HepG2 (cell line): Measurements from ENCODE around the gene COX14. TPM values are rescaled to one million over a fixed set of nuclear protein-coding genes. Genes with fewer than 3 reads are reported as not detected.
A peak's percentile ranks its signal among the peaks of the same experiment; 100 is the strongest.

Experiments used
- FLYWCH1 ChIP-seq: sonication (generic); formaldehyde crosslinking; IDR thresholded peaks from 2 replicates; pipeline ENCODE4 v1.8.1; 2023; ENCODE audit warnings: mild to moderate bottlenecking, missing genetic modification reagents
- HDAC6 ChIP-seq: fragments of 200-600 bp; sonication (generic); IDR thresholded peaks from 2 replicates; pipeline ENCODE4 v1.7.0; 2017; ENCODE audit warnings: mild to moderate bottlenecking, antibody characterized with exemption, low read length, low read depth
- MAFK ChIP-seq, 2 experiments: IDR thresholded peaks in 1 of 2; conservative IDR thresholded peaks in 1 of 2; 2 replicates each; pipeline ENCODE4 v1.6.1; 2011; ENCODE audit warnings: improper control_type of control experiment in 2 of 2, low read length in 2 of 2
- NFE2L2 ChIP-seq: fragments of 150-350 bp; IDR thresholded peaks from 2 replicates; pipeline ENCODE4 v1.6.1; 2014; ENCODE audit warnings: low read length
- ONECUT2 ChIP-seq: sonication (generic); formaldehyde crosslinking; IDR thresholded peaks from 2 replicates; pipeline ENCODE4 v1.4.0; 2020; ENCODE audit warnings: missing genetic modification reagents
- POGZ ChIP-seq: sonication (generic); formaldehyde crosslinking; IDR thresholded peaks from 2 replicates; pipeline ENCODE4 v1.4.0; 2020; ENCODE audit warnings: mild to moderate bottlenecking, missing genetic modification reagents
- SALL1 ChIP-seq: sonication (generic); formaldehyde crosslinking; IDR thresholded peaks from 2 replicates; pipeline ENCODE4 v1.8.0; 2022; ENCODE audit warnings: mild to moderate bottlenecking, missing genetic modification reagents
- SNAI1 ChIP-seq: sonication (generic); formaldehyde crosslinking; IDR thresholded peaks from 2 replicates; pipeline ENCODE4 v1.5.0; 2020; ENCODE audit warnings: mild to moderate bottlenecking, missing genetic modification reagents, borderline replicate concordance
- SP5 ChIP-seq: IDR thresholded peaks from 2 replicates; pipeline ENCODE4 v1.6.1; 2016; ENCODE audit warnings: low read depth, borderline replicate concordance
- TEF ChIP-seq: sonication (generic); formaldehyde crosslinking; IDR thresholded peaks from 2 replicates; pipeline ENCODE4 v1.5.0; 2020; ENCODE audit warnings: missing genetic modification reagents
- TRIM24 ChIP-seq: sonication (generic); formaldehyde crosslinking; IDR thresholded peaks from 2 replicates; pipeline ENCODE4 v1.8.0; 2022; ENCODE audit warnings: mild to moderate bottlenecking, missing genetic modification reagents
- ZBTB7B ChIP-seq: sonication (generic); formaldehyde crosslinking; IDR thresholded peaks from 2 replicates; pipeline ENCODE4 v1.4.0; 2020; ENCODE audit warnings: missing genetic modification reagents
- ZFP82 ChIP-seq: sonication (generic); formaldehyde crosslinking; IDR thresholded peaks from 2 replicates; pipeline ENCODE4 v1.5.1; 2020; ENCODE audit warnings: mild to moderate bottlenecking, missing genetic modification reagents, borderline replicate concordance
- ZNF264 ChIP-seq: sonication (generic); formaldehyde crosslinking; IDR thresholded peaks from 2 replicates; pipeline ENCODE4 v1.4.0; 2020; ENCODE audit warnings: missing genetic modification reagents
- ZNF33A ChIP-seq: sonication (generic); formaldehyde crosslinking; IDR thresholded peaks from 2 replicates; pipeline ENCODE4 v1.5.1; 2020; ENCODE audit warnings: missing genetic modification reagents, mild to moderate bottlenecking, moderate library complexity, borderline replicate concordance
- ZNF562 ChIP-seq: sonication (generic); formaldehyde crosslinking; IDR thresholded peaks from 2 replicates; pipeline ENCODE4 v1.8.0; 2022; ENCODE audit warnings: missing genetic modification reagents, borderline replicate concordance
- ZNF737 ChIP-seq: sonication (generic); formaldehyde crosslinking; IDR thresholded peaks from 2 replicates; pipeline ENCODE4 v1.5.0; 2020; ENCODE audit warnings: missing genetic modification reagents, mild to moderate bottlenecking, borderline replicate concordance
- ZNF747 ChIP-seq: sonication (generic); formaldehyde crosslinking; IDR thresholded peaks from 2 replicates; pipeline ENCODE4 v1.8.1; 2023; ENCODE audit warnings: missing genetic modification reagents, mild to moderate bottlenecking, borderline replicate concordance
- ZNF883 ChIP-seq: sonication (generic); formaldehyde crosslinking; IDR thresholded peaks from 2 replicates; pipeline ENCODE4 v1.5.1; 2020; ENCODE audit warnings: mild to moderate bottlenecking, missing genetic modification reagents; ENCODE audit errors: not compliant biosample characterization
- ZSCAN31 ChIP-seq: sonication (generic); formaldehyde crosslinking; IDR thresholded peaks from 2 replicates; pipeline ENCODE4 v1.5.0; 2020; ENCODE audit warnings: low read depth, mild to moderate bottlenecking, missing genetic modification reagents
- polyA plus RNA-seq, 8 experiments: library from polyadenylated mRNA; depleted of rRNA in 3 of 8; stranded (reverse) in 7 of 8; unstranded in 1 of 8; fragments of >200 nt; fragmentation: Illumina TruSeq in 4 of 8; extraction: Trizol in 4 of 8; gene quantifications; 2 replicates each; pipeline versions ENCODE4 v1.2.1 to v1.2.3, GENCODE V29; 2011 to 2016; ENCODE audit warnings: low read depth in 4 of 8, missing spikeins in 1 of 8, mixed read lengths in 1 of 8; ENCODE audit not compliant: insufficient read depth in 1 of 8
- total RNA-seq, 5 experiments: library from RNA; depleted of rRNA; stranded (reverse); fragments of >200 nt; fragmentation: Illumina TruSeq; extraction: Trizol; gene quantifications; 2 replicates each; pipeline ENCODE4 v1.2.3, GENCODE V29; 2016; ENCODE audit warnings: low read depth in 1 of 5
- TF ChIP-seq, protein P1 (sequence below): sonication (generic); formaldehyde crosslinking; IDR thresholded peaks from 2 replicates; pipeline ENCODE4 v1.8.1; 2022; ENCODE audit warnings: low read depth, mild to moderate bottlenecking, missing genetic modification reagents
- TF ChIP-seq, protein P2 (sequence below), 2 experiments: fragments of 450-650 bp in 1 of 2; sonication (generic) in 1 of 2; formaldehyde crosslinking; IDR thresholded peaks; 2 replicates each; pipeline versions ENCODE4 v1.5.0 to v1.8.0; 2020 to 2022; ENCODE audit warnings: mild to moderate bottlenecking in 1 of 2, missing genetic modification reagents in 1 of 2
- TF ChIP-seq, protein P3 (sequence below): sonication (generic); formaldehyde crosslinking; IDR thresholded peaks from 2 replicates; pipeline ENCODE4 v1.8.1; 2023; ENCODE audit warnings: missing genetic modification reagents, mild to moderate bottlenecking, borderline replicate concordance
- TF ChIP-seq, protein P4 (sequence below): sonication (generic); formaldehyde crosslinking; IDR thresholded peaks from 2 replicates; pipeline ENCODE4 v1.8.1; 2023; ENCODE audit warnings: mild to moderate bottlenecking, missing genetic modification reagents

The COX14 gene
- total and polyA plus RNA-seq, 2 of the 13 experiments (the other 11 are each of a cell fraction or from before 2014, with no cell fraction given) = 53.0 to 71.6 TPM

DNA sequence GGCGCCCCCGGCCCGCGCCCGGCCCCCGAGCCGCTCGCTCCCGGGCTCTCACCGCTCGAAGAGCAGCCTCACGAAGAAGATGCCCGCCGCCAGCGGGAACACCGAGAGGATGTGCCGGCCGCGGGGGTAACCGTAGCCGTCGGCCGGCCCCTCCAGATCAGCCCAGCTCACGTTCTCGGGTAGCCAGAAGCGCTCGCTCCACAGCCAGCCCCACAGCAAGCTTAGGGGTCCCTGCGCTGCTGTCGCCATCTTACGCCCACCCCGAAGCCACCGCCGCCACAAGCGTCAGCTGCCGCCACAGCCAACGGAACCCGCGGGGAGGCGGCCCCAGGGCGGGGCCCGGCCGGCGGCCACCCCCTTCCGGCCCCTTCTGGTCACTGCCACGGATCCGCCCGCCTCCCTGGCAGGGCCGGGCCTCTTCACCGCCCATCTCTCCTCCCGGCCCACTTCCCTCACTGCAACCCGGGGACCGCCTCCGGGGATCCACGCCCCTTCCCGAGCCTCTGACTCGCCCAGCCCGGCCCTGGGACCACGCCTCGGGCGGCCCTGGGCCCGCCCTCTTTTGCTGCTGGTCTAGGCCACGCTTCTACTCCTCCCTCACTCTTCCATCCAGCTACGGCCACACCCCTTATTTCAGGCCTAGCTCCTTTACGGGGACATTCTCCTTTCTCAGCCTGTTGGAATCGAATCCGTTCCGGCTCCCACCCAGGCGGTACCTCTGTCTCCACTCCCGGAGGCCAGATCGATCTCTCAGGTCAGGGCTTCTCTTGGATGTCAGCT, 55.2 kb downstream of the COX14 start, which contains the start of gene CERS5 (continued):
- TF ChIP-seq, protein P1, sequence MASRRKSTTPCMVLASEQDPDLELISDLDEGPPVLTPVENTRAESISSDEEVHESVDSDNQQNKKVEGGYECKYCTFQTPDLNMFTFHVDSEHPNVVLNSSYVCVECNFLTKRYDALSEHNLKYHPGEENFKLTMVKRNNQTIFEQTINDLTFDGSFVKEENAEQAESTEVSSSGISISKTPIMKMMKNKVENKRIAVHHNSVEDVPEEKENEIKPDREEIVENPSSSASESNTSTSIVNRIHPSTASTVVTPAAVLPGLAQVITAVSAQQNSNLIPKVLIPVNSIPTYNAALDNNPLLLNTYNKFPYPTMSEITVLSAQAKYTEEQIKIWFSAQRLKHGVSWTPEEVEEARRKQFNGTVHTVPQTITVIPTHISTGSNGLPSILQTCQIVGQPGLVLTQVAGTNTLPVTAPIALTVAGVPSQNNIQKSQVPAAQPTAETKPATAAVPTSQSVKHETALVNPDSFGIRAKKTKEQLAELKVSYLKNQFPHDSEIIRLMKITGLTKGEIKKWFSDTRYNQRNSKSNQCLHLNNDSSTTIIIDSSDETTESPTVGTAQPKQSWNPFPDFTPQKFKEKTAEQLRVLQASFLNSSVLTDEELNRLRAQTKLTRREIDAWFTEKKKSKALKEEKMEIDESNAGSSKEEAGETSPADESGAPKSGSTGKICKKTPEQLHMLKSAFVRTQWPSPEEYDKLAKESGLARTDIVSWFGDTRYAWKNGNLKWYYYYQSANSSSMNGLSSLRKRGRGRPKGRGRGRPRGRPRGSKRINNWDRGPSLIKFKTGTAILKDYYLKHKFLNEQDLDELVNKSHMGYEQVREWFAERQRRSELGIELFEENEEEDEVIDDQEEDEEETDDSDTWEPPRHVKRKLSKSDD (CRISPR knock-in tag) = peak; percentile 13; the same call in 1 of the 2 replicates
- TF ChIP-seq ZBTB7B (CRISPR knock-in tag) (peak; percentile 90), HDAC6 (no peak), TRIM24 (CRISPR knock-in tag) (no peak), ZNF737 (CRISPR knock-in tag) (no peak), ZNF33A (CRISPR knock-in tag) (no peak), FLYWCH1 (CRISPR knock-in tag) (no peak), TEF (CRISPR knock-in tag) (no peak), ZFP82 (no peak), MAFK (conservative IDR thresholded peaks at IDR 0.05 in 1 of 2, IDR thresholded peaks at IDR 0.05 in 1 of 2; ENCODE audit: low read length in 2 of 2) (no peak), SP5 (CRISPR knock-in tag) (peak; percentile 47), ONECUT2 (CRISPR knock-in tag) (peak; percentile 64; the same call in 1 of the 2 replicates), ZNF264 (no peak), POGZ (CRISPR knock-in tag) (peak; percentile 8; the same call in 1 of the 2 replicates), ZNF883 (CRISPR knock-in tag) (peak; percentile 15), SNAI1 (CRISPR knock-in tag) (no peak), NFE2L2 (no peak), ZNF562 (CRISPR knock-in tag) (no peak), SALL1 (CRISPR knock-in tag) (peak; percentile 65), ZNF747 (CRISPR knock-in tag) (no peak; the same call in 1 of the 2 replicates), ZSCAN31 (peak; percentile 48; the same call in 1 of the 2 replicates)
- TF ChIP-seq, protein P2, sequence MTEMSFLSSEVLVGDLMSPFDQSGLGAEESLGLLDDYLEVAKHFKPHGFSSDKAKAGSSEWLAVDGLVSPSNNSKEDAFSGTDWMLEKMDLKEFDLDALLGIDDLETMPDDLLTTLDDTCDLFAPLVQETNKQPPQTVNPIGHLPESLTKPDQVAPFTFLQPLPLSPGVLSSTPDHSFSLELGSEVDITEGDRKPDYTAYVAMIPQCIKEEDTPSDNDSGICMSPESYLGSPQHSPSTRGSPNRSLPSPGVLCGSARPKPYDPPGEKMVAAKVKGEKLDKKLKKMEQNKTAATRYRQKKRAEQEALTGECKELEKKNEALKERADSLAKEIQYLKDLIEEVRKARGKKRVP (CRISPR knock-in tag; IDR thresholded peaks at IDR 0.05) = no peak
- TF ChIP-seq, protein P3, sequence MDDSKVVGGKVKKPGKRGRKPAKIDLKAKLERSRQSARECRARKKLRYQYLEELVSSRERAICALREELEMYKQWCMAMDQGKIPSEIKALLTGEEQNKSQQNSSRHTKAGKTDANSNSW (CRISPR knock-in tag) = no peak
- TF ChIP-seq, protein P4, sequence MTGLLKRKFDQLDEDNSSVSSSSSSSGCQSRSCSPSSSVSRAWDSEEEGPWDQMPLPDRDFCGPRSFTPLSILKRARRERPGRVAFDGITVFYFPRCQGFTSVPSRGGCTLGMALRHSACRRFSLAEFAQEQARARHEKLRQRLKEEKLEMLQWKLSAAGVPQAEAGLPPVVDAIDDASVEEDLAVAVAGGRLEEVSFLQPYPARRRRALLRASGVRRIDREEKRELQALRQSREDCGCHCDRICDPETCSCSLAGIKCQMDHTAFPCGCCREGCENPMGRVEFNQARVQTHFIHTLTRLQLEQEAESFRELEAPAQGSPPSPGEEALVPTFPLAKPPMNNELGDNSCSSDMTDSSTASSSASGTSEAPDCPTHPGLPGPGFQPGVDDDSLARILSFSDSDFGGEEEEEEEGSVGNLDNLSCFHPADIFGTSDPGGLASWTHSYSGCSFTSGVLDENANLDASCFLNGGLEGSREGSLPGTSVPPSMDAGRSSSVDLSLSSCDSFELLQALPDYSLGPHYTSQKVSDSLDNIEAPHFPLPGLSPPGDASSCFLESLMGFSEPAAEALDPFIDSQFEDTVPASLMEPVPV = peak; percentile 29; the same call in 1 of the 2 replicates
